Measurements from ENCODE around the gene CPOX.
A peak's percentile ranks its signal among the peaks of the same experiment; 100 is the strongest.

The CPOX gene

DNA sequence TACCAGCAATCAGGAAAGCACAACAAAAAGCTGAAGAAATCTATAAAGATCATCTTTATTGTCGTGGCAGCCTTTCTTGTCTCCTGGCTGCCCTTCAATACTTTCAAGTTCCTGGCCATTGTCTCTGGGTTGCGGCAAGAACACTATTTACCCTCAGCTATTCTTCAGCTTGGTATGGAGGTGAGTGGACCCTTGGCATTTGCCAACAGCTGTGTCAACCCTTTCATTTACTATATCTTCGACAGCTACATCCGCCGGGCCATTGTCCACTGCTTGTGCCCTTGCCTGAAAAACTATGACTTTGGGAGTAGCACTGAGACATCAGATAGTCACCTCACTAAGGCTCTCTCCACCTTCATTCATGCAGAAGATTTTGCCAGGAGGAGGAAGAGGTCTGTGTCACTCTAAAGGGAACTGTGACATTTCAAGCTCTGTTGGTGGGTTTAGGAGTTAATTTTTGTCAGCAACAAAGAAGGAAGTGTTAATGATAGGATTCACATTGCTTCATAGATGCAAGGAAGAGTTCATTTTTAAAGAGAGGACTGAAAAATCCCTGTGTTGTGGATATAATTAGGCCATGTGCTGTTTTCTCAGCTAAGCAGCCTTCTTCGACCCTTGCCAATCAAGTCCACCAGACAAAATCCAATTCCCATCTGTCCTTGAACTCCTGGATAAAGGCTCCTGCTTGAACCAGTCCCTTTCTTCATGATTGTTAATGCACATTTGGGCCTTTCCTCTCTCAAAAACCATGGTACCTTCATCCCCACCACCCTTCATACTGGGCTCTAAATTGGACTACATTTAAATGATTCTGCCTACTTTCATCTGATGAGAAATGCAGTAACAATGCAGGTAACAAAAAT, 60.5 kb downstream of the CPOX start:
- DNase-seq (ENCODE audit: low spot score), result no peak
- TF ChIP-seq CTCF (IDR thresholded peaks at IDR 0.05; ENCODE audit: extremely low read depth, insufficient read depth, missing control alignments), result no peak
- in situ Hi-C loops (cut with MboI; ENCODE audit: low pct_unique_long_range_greater_than_20kb, low sequenced_read_pairs, unreplicated experiment), result no loop called here

DNA sequence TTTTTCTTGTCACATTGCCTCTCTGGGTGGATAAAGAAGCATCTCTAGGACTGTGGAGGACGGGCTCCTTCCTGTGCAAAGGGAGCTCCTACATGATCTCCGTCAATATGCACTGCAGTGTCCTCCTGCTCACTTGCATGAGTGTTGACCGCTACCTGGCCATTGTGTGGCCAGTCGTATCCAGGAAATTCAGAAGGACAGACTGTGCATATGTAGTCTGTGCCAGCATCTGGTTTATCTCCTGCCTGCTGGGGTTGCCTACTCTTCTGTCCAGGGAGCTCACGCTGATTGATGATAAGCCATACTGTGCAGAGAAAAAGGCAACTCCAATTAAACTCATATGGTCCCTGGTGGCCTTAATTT, 61.2 kb downstream of the CPOX start:
- in situ Hi-C loops (cut with MboI; ENCODE audit: low pct_unique_long_range_greater_than_20kb, low sequenced_read_pairs, unreplicated experiment), result no loop called here
- no peak for DNase-seq (ENCODE audit: low spot score)
- TF ChIP-seq CTCF (IDR thresholded peaks at IDR 0.05; ENCODE audit: extremely low read depth, insufficient read depth, missing control alignments), result no peak

DNA sequence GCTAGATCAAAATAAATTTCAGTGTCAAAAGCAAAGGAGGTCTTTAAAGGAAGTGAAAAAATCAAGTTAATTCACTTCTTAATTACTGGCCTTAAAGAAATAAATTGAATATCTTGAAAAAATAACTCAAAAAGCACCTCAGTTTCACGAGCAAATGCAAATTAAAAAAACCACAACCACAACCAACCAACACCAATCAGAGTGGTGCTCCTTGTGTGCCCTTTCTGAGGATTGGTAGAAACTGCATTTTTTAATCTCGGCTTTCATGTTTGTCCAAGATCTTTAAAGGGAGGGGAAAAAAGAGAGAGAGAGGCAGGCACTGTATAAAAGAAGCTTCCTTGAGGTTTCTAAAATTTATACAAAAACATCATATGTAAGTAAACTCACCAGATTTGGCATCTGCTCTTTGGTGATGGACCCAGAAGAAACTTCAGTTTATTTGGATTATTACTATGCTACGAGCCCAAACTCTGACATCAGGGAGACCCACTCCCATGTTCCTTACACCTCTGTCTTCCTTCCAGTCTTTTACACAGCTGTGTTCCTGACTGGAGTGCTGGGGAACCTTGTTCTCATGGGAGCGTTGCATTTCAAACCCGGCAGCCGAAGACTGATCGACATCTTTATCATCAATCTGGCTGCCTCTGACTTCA, 61.7 kb downstream of the CPOX start, which contains the start of gene GPR15:
TSS of gene GPR15 (plus strand) at position 357 of the 653 bp plus-strand sequence. CDS start at position 413, 56 bp downstream.
- TF ChIP-seq CTCF (IDR thresholded peaks at IDR 0.05; ENCODE audit: extremely low read depth, insufficient read depth, missing control alignments), result no peak
- in situ Hi-C loops (cut with MboI; ENCODE audit: low pct_unique_long_range_greater_than_20kb, low sequenced_read_pairs, unreplicated experiment), result no loop called here
- DNase-seq (ENCODE audit: low spot score), result peak; percentile 35

DNA sequence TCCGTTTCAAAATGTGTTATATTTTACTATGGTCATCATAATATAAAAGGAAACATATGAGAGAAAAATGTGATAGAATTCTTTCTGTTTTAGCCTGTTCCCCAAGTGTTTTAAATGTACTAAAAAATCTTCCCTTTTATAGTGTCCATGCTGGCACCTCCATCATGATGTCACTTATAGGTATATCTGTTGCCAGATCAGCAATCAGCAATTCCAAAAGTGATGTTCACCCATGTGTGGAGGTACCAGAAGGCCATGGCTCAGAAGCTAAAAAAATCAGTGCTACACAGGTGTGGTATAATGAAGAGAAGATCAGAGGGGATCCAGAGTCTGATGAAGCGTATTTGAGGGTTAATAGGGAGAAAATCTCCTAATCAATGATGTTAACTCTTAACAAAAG, 62.7 kb downstream of the CPOX start:
- DNase-seq (ENCODE audit: low spot score), result no peak
- TF ChIP-seq CTCF (IDR thresholded peaks at IDR 0.05; ENCODE audit: extremely low read depth, insufficient read depth, missing control alignments), result no peak
- in situ Hi-C loops (cut with MboI; ENCODE audit: low pct_unique_long_range_greater_than_20kb, low sequenced_read_pairs, unreplicated experiment), result no loop called here

DNA sequence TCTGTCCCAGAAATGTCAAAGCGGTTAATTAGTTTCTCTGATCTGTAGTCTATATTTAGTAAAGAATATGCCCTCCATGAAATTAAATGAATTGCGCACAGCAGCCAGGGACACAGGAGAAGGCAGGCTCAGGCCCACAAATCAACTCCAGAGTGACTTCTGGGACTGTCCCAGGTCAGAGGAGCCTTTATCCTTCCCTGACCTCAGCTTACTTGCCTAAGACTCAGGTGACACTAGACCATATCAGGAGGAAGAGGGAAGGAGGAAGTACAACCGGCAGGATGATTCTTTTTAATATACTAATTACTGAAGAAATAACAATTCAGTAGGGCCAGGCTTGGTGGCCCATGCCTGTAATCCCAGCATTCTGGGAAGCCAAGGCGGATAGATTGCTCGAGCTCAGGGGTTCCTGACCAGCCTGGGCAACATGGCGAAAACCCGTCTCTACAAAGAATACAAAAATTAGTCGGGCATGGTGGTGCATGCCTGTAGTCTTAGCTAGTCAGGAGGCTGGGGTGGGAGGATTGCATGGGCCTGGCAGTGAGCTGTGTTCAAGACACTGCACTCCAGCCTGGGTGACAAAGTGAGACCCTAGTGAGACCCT, 63.5 kb downstream of the CPOX start:
- no peak for DNase-seq (ENCODE audit: low spot score)
- in situ Hi-C loops (cut with MboI; ENCODE audit: low pct_unique_long_range_greater_than_20kb, low sequenced_read_pairs, unreplicated experiment), result loop anchor here (5.0 kb wide), 1 partner anchor 32 kb away; no protein-coding TSS in a partner anchor
- no peak for TF ChIP-seq CTCF (IDR thresholded peaks at IDR 0.05; ENCODE audit: extremely low read depth, insufficient read depth, missing control alignments)

All from GM13977 (cell line).